ENCODE results near the gene SPDYE6.

GRCh38 chr7:102305414-102306268 is 50.6 kb downstream of the SPDYE6 start:
- no peak for TF ChIP-seq CTCF (conservative IDR thresholded peaks at IDR 0.05; ENCODE audit: low read depth in 2 of 2)
- TF ChIP-seq POLR2AphosphoS5 (IDR thresholded peaks at IDR 0.05; ENCODE audit: low read depth): no peak
- no peak for TF ChIP-seq REST (IDR thresholded peaks at IDR 0.05; ENCODE audit: unreplicated experiment)
- no peak for TF ChIP-seq ZNF114 (CRISPR knock-in tag; IDR thresholded peaks at IDR 0.05)
- TF ChIP-seq EZH2 (IDR thresholded peaks at IDR 0.05; ENCODE audit: low read depth, unreplicated experiment): no peak
- TF ChIP-seq CREB1 (CRISPR knock-in tag; IDR thresholded peaks at IDR 0.05; ENCODE audit: low read depth): no peak
- TF ChIP-seq ZNF331 (CRISPR knock-in tag; IDR thresholded peaks at IDR 0.05; ENCODE audit: low read depth): no peak
- TF ChIP-seq EZH2phosphoT487 (IDR thresholded peaks at IDR 0.05; ENCODE audit: unreplicated experiment): no peak
- no peak for TF ChIP-seq ETS1 (IDR thresholded peaks at IDR 0.05)
- no peak for TF ChIP-seq ZNF462 (CRISPR knock-in tag; IDR thresholded peaks at IDR 0.05)
- no peak for TF ChIP-seq JUNB (IDR thresholded peaks at IDR 0.05; ENCODE audit: unreplicated experiment)

Measured in GM23338 (cell line).